HG02973 (cell line): Measurements from ENCODE around the gene SCAPER.
"Not testable (repeated sequence)": the region's sequence is repeated elsewhere in the genome, so short reads cannot be mapped to it uniquely, and the experiment has no call there.

Experiments used
- ATAC-seq: cut with Tn5 transposase; IDR thresholded peaks from one replicate; pipeline ENCODE4 v1.9.1; 2021; ENCODE audit warnings: moderate library complexity; ENCODE audit not compliant: unreplicated experiment

The SCAPER gene

DNA sequence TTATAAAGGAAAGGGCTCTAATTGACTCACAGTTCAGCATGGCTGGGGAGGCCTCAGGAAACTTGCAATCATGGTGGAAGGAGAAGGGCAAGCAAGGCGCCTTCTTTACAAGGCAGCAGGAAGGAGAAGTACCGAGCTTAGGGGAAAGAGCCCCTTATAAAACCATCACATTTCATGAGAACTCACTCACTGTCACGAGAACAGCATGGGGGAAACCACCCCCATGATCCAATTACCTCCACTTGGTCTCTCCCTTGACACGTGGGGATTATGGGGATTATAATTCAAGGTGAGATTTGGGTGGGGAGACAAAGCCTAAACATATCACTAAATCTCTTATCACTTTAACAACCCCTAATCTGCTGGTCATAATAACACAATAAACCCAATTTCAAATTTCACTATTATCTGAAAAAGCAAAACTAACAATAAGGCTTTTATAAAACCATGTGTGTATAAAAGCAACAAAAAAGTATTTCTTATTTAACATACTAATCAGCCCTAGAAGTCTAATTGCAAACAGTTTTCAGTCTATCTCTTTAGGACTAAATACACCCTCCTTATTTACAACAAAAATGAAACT lies 43.2 kb downstream of the SCAPER start:
- ATAC-seq, result no peak

DNA sequence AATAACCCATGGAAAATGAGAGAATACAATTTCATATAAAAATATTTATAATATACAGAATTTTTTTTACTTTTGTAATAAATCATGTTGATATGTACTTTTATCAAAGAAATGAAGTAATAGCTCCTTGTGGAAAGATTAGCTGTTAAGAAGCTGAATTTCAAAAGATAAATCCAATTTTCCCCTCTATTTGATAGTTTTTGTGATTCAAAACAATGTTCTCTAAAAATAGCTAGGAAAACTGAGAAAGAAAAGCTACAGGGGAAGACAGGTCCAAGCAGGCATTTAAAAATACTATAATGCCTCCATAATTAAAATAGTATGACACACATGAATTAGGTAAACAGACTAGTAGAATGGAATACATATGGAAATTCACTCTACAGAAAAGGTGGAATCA lies 44.9 kb downstream of the SCAPER start:
- ATAC-seq, result no peak

DNA sequence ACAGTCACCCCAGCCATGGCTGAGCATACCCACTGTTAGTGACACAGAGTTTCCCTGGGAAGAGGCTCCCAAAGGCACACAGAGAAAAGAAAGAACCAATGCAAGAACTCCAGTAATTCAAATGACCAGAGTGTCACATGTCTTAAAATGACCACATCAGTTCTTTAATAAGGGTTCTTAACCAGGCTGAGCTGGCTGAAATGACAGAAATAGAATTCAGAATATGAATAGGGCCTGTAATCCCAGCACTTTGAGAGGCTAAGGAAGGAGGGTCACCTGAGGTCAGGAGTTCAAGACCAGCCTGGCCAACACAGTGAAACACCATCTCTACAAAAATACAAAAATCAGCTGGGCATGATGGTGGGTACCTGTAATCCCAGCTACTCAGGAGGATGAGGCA lies 54.8 kb downstream of the SCAPER start:
- not testable (repeated sequence) for ATAC-seq

DNA sequence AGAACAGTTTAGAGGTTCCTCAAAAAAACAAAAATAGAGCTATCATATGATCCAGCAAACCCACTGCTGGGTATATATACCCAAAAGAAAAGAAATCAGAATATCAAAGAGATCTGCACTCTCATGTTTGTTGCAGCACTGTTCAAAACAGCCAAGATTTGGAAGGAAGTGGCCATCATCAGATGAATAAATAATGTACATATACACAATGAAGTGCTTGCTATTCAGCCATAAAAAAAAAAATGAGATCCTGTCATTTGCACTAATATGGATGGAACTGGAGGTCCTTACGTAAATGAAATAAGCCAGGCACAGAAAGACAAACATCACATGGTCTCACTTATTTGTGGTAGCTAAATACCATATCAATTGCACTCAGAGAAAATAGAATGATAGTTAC lies 58.4 kb downstream of the SCAPER start:
- ATAC-seq, result no peak

DNA sequence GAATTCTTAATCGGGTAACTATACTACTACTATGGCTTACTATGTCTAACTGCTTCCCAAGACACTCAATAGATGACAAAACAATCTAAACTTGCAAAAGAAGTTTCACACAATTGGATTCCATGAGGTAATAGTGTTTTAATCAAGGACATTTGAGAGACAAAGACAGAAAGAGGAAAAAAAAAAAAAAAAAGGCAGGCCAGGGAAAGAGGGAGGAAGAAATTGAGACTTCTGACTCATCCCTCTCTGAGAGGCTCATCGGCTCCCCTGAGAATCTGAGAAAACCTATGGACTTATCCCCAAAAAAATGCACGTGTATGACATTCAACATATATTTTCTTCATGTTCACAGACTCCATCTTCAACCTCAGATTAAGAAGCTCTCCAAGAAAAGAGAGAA lies 61.0 kb downstream of the SCAPER start:
- ATAC-seq, result no peak

DNA sequence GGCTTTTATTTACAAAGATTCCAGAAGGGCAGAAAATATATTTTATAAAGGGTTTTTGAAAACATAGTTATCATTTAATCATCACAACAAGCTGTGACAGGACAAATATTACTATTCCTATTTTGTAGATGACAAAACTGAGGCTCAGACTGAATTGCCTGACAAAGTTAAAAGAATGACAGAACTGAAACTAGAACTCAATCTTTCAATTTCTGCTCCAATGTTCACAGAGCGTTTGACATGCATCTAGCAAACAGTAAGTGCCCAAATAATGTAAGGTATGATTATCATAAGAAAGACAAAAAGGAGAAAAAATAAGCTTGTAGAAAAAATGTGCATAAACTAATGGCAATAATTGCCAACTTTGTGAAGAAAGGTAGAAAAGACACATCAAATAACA lies 61.9 kb downstream of the SCAPER start:
- no peak for ATAC-seq

DNA sequence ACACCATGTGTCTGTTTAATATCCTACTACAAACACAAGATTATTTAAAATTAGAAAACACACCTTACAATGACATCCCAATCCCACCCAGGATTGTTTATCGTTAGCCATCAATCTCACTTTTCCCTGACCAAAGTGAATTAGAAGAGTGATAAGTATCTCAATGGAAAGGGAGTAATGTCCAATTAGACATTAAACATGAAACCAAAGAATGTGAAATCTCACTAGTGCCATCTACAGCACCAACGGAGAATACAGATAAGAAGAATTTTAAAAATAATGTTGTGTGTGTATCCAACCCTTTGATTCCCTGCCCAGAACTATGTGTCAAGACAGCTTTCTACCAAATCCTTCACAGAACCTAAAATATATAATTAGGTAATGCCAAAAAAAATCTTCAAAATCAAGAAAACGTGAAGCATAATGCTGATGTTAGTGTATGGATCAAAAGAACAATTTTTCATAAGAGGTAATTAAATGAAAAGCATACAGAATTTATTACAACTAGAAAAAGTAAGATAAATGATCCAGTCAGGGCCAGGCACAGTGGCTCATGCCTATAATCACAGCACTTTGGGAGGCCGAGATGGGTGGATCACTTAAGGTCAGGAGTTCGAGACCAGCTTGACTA lies 64.2 kb downstream of the SCAPER start:
- ATAC-seq, result no peak

DNA sequence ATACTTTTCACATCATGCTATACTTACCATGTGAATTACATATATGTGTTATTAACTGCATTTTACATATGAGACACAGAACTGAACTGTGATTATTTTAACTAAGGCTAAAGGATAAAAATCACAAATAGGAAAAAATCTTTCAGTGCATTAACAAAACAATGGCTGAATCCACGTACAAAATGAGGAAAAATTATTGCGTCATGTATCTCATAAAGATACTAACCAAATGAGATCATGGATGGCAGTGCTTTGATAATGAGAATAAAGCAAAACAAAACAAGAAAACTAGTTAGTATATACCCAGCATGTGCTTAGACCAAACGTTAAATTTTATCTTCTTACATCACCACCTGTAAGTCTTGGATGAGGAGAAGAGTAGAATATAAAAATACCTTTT lies 66.0 kb downstream of the SCAPER start:
- ATAC-seq, result no peak

DNA sequence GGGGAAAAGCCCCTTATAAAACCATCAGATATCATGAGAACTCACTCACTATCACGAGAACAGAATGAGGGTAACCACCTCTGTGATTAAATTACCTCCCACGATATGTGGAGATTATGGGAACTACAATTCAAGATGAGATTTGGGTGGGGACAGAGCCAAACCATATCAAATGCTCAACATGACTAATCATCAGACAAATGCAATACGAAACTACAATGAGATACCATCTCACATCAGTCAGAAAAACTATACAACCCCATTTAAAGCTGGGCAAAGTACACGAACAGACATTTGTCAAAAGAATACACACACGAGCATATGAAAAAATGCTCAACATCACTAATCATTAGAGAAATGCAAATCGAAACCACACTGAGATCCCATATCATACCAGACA lies 67.7 kb downstream of the SCAPER start:
- ATAC-seq, result no peak

DNA sequence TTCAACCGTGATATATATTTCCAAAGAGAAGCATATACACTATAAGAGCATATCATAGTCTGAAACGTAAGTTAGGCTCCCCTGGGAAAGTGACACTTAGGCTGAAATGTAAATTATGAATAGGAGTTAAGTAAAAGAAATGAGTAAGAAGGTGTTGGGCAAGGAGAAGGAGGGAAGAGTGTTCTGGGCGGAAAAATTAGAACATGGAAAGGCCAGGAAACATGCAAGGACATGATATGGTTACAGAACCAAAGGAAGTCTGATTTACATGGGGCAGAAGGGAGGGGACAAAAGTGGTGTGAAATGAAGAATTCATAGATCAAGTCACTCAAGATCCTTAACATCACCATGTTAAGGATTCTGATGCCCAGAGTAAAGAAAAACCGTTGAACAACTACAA lies 75.2 kb downstream of the SCAPER start:
- ATAC-seq, result no peak

DNA sequence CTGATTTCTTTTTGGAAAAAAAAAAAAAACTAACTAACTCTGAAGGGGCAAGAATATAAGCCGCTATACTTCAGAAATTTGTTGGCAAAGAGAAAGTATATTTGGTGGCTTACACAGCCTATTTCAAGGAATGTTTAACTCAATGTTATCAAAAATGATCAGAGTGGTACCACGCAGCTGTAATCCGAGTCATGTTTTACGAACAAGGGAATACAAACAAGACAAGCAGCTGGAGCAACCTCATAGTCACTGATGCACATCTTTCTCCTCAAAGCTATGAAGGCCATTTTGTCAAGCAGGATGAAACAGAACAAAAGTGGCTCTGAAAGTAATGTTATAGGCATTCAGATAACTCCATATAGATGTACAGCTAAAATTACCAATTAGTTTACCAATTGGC lies 81.2 kb downstream of the SCAPER start:
- no peak for ATAC-seq

DNA sequence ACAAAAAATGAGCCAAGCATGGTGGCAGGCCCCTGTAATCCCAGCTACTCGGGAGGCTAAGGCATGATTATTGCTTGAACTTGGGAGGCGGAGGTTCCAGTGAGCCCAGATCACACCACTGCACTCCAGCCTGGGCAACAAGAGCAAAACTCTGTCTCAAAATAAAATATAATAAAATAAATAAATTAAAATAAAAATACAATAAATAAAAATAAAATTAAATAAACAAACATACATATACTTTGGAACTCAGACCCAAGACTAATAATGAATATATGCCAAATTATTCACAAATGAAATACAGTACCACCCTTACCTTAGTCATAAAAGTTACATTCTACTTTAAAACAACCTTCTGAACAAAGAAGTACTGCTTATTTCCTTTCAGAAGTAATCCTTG lies 81.8 kb downstream of the SCAPER start:
- no peak for ATAC-seq

DNA sequence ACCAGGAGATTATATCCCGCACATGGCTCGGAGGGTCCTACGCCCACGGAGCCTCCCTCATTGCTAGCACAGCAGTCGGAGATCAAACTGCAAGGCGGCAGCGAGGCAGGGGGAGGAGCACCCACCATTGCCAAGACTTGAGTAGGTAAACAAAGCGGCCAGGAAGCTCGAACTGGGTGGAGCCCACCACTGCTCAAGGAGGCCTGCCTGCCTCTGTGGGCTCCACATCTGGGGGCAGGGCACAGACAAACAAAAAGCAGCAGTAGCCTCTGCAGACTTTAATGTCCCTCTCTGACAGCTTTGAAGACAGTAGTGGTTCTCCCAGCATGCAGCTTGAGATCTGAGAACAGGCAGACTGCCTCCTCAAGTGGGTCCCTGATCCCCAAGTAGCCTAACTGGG lies 86.2 kb downstream of the SCAPER start:
- not testable (repeated sequence) for ATAC-seq

DNA sequence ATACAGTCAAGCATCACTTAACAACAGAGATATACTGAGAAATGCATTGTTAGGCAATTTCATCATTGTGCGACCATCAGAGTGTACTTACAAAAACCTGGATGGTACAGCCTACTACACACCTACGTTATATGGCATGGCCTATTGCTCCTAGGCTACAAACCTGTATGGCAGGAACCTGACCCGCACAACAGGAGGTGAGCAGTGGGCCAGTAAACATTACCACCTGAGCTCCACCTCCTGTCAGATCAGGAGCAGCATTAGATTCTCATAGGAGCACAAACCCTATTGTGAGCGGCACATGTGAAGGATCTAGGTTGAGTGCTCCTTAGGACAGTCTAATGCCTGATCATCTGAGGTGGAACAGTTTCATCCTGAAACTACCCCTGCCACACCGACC lies 89.7 kb downstream of the SCAPER start:
- ATAC-seq, result no peak

DNA sequence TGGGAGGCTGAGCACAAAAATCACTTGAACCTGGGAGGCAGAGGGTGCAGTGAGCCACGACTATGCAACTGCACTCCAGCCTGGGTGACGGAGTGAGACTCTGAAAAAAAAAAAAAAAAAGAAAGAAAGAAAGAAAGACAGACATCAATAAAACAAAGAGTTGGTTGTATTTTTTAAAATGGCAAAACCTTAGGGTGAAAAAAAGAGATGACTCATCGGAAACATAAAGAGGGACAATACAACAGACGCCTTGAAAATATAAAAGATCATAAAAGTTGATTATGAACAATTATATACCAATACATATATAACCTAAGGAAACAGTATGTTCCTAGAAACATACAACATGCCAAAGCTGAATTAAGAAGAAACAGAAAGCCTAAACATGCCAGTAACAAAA lies 92.8 kb downstream of the SCAPER start:
- ATAC-seq, result no peak

DNA sequence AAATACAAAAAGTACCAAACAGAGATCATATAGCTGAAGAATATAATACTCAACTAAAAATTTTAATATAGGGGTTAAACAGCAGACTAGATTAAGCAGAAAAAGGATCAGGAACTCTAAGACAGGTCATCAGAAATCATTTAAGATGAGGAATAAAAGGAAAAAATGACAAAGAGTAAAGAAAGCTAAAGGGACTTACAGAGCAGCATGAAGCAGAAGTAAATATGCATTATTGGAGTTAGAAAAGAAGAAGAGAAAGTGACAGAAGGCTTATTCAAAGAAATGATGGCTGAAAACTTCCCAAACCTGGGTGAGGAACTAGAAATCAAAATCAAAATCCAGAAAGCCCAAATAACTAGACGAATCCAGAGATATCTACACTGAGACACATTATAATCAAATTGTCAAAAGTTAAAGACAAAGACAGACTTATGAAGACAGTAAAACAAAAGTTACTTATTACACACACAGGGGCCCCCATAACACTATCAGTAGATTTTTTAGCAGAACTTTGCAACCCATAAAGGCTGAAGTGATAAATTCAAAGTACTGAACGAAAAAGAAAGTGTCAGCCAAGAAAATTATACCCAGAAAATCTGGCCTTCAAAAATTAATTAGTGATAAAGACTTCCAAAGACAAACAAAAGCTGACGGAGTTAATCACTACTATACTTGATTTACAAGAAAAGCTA lies 95.6 kb downstream of the SCAPER start:
- no peak for ATAC-seq

DNA sequence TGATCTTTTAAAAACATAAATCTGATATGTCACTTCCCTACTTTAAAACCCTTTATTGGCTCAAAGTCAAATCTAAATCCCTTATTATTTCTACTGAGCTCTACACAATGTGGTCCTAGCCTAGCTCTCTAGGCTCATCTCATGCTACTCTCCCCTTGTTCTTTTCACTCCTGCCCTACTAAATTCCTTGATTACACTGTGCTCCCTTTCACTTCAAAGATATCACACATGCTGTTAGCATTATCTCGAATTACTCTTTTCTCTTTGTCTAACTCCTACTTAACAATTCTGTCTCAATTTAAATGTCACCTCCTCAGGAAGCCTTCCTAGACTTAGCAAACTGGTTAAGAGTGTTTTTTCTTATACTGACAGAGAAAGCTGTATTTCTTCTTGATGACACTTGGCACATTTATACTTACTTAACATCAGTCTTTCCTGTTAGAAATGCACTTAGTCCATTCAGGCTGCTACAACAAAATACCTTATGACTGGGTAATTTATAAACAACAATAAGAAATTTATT lies 102.0 kb downstream of the SCAPER start:
- ATAC-seq, result no peak

DNA sequence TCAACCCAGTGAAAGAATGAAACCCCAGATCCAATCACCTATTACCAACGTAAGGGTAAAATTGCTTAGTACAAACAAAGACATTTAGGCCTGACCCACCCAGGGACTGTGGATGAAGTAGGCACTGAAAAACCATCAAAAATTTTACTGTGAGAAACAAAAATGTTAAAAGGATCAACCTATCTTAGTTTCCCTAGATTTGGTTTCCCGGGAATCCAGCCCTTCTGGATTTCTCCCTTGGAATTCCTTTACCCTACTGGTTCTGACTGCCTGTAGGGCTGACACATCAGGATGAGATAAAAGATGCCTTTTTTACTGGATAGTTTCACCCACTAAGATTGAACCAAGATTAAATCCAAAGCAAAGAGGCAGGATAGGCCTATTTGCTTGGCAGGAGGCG lies 102.7 kb downstream of the SCAPER start:
- ATAC-seq, result no peak

DNA sequence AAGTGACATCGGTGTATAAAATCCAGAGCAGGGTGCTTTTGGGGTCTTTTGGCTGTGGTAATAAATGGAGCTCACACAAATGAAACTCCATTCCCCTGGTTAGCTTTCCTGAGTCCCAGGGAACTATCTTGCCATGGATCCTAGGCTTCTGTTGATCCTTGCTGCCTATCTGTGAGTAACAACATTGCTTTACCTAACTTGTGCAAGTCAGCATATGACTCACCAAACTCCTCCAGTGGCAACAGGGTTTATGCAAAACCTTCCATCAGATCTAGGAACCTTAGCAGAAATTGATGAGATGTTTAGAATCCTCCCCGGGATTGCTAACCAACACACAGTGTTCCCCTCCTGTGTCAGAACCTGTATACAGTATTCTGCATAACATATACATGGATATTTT lies 105.4 kb downstream of the SCAPER start:
- no peak for ATAC-seq

DNA sequence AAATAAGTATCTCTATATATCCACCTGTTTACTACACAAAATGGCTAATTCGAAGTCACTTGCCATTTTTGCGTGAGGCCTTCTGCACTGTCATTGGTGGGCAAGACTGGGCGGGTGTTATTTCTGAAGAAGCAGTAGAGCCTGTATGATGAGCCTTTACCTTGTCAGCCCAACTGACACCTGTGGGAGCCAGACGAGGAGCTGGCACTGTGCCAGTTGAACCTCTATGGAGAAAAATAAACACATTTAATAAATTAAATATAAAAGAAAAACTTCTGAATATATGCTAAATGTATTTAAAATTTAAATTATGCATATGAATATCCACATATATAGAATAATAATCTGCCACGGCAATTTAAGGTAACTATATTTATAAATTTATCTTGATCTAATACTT lies 109.9 kb downstream of the SCAPER start:
- no peak for ATAC-seq

DNA sequence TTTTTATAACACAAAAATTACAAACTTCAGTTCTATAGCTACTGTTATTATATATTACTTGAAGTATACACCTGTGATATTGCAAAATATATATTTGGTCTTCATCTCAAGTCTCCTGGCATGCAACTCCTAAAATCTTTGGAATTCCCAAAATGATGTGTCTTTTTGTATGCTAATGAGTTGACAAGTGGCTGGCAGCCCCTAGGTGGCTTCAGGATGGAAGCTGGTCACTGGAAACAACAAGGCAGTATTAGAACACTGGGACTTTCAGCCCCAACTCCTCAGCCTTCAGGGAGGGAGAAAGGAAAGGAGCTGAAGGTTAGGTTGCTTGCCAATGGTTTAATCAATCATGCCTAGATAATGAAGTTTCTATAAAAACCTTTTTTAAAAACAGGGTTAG lies 112.0 kb downstream of the SCAPER start:
- ATAC-seq, result no peak

DNA sequence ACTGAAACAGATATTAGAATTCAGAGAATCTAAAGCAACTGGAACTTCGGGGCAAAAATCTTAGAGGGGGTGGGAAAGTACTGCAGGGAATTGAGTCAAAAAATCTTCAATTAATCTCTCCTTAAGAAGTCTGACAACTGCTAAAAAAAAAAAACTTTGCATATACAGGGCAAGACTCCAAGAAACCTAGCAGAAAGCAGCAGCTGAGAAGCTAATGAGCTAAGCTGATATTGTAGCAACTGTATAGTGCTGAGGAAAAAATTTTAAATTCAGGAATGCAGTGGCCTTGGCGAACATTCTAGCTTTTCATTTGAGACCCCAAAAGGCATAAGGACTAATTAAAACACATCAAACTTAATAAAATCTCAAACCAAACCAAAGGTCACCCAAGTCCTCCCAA lies 113.6 kb downstream of the SCAPER start:
- no peak for ATAC-seq
